Stomach (tissue), 4 donors: ENCODE measurements around the gene SRPX2.

Experiments used
- CTCF ChIP-seq, 7 experiments: fragments of 450-650 bp in 4 of 7; fragments of 200-600 bp in 3 of 7; sonication (generic) in 3 of 7; IDR thresholded peaks; one replicate each; pipeline ENCODE4 v1.5.1; 2016 to 2019; ENCODE audit warnings: antibody characterized with exemption in 7 of 7, control low read depth in 2 of 7, mild to moderate bottlenecking in 1 of 7
- EP300 ChIP-seq: sonication (generic); formaldehyde crosslinking; IDR thresholded peaks from one replicate; pipeline ENCODE4 v1.6.1; 2017; ENCODE audit warnings: antibody characterized with exemption
- POLR2A ChIP-seq, 4 donors: fragments of 450-650 bp; IDR thresholded peaks; one replicate each; pipeline ENCODE4 v1.6.1; 2016; ENCODE audit warnings: antibody characterized with exemption in 4 of 4, control low read depth in 2 of 4, mild to moderate bottlenecking in 1 of 4, moderate library complexity in 1 of 4

- TF ChIP-seq CTCF (IDR thresholded peaks at IDR 0.05): no peak
- no peak for TF ChIP-seq POLR2A (IDR thresholded peaks at IDR 0.05)
- no peak for TF ChIP-seq EP300
Measured at GRCh38 chrX:100704581-100705203, 60.7 kb downstream of the SRPX2 start.
